ENCODE results near the gene TRIP13. TPM values are rescaled to one million over a fixed set of nuclear protein-coding genes. Genes with fewer than 3 reads are reported as not detected.
A peak's percentile ranks its signal among the peaks of the same experiment; 100 is the strongest.

Gene TRIP13
- total and polyA plus RNA-seq, 2 experiments from 2014 or later = 19.5 to 20.4 TPM

- in situ Hi-C loops (cut with MboI) = no loop called here
- H3K4me3 ChIP-seq = no peak overlapping the region
- H3K79me2 ChIP-seq (ENCODE audit: insufficient read depth) = no peaks in the 10 kb centered on the region
- H3K4me1 ChIP-seq (ENCODE audit: insufficient read depth) = no peaks in the 10 kb centered on the region
- H3F3A ChIP-seq (ENCODE audit: insufficient read depth) = no peaks in the 10 kb centered on the region
- H3K4me2 ChIP-seq (ENCODE audit: unreplicated experiment) = no peak overlapping the region
- H3K27ac ChIP-seq = no peak overlapping the region
- H3K9me2 ChIP-seq (ENCODE audit: insufficient read depth) = no peaks in the 10 kb centered on the region
- H4K20me1 ChIP-seq (ENCODE audit: insufficient read depth) = no peaks in the 10 kb centered on the region
- TF ChIP-seq EZH2phosphoT487 (IDR thresholded peaks at IDR 0.05; ENCODE audit: insufficient read depth, low read depth) = no peak
- no peak for TF ChIP-seq EZH2 (IDR thresholded peaks at IDR 0.05; ENCODE audit: insufficient read depth, poor library complexity, severe bottlenecking)
- no peaks in the 10 kb centered on the region for H3K9me3 ChIP-seq (ENCODE audit: low read depth)
- H2AFZ ChIP-seq = no peak overlapping the region
- H3K27me3 ChIP-seq (replicated peaks; ENCODE audit: insufficient read depth) = no peaks in the 10 kb centered on the region
- 83 to 84% methylated on average over 14 to 16 of the region's 16 CpGs for WGBS, 2 experiments (ENCODE audit: low coverage in 1 of 2, low lambda C conversion rate in 2 of 2, missing lambda C conversion rate in 2 of 2)
- H3K9ac ChIP-seq = no peak overlapping the region
- H3K36me3 ChIP-seq (ENCODE audit: low read depth) = no peaks in the 10 kb centered on the region
- no peak for DNase-seq
Measured at GRCh38 chr5:859798-860296, 32.8 kb upstream of the TRIP13 start.

DNA sequence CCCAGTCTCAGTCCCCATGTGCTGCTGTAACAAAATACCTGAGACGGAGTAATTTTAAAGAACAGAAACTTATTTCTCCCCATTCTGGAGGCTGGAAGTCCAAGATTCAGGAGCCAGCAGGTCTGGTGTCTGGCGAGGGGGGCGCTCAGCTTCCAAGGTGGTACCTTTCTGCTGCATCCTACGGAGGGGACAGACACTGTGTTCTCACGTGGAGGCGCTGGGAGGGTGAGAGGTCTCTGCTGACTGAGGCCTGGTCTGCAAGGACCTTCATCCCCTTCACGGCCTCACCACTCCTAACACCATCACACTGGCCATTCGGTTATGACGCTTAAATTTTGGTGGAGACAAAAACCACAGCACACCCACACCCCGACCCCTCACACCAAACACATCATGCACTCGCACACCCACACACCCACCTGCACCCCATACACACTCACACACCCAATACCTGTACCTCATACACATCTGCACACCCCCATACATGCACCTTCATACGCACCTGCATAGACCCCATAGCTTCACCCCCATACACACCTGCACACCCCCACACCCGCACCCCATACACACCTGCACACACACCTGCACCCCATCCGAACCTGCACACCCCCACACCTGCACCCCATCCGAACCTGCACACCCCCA lies 32.1 kb upstream of the TRIP13 start:
- DNase-seq = no peak
- no peaks in the 10 kb centered on the region for H4K20me1 ChIP-seq (ENCODE audit: insufficient read depth)
- in situ Hi-C loops (cut with MboI) = no loop called here
- H3K27me3 ChIP-seq (replicated peaks; ENCODE audit: insufficient read depth) = no peaks in the 10 kb centered on the region
- H3K4me3 ChIP-seq = no peak overlapping the region
- H3K27ac ChIP-seq = no peak overlapping the region
- no peak overlapping the region for H3K4me2 ChIP-seq (ENCODE audit: unreplicated experiment)
- no peaks in the 10 kb centered on the region for H3K9me3 ChIP-seq (ENCODE audit: low read depth)
- H2AFZ ChIP-seq = no peak overlapping the region
- no peak overlapping the region for H3K9ac ChIP-seq
- WGBS, 2 experiments (ENCODE audit: low coverage in 1 of 2, low lambda C conversion rate in 2 of 2, missing lambda C conversion rate in 2 of 2) = 84 to 86% methylated on average over 12 to 15 of the region's 15 CpGs
- TF ChIP-seq EZH2phosphoT487 (IDR thresholded peaks at IDR 0.05; ENCODE audit: insufficient read depth, low read depth) = no peak
- TF ChIP-seq EZH2 (IDR thresholded peaks at IDR 0.05; ENCODE audit: insufficient read depth, poor library complexity, severe bottlenecking) = no peak
- no peaks in the 10 kb centered on the region for H3F3A ChIP-seq (ENCODE audit: insufficient read depth)
- H3K36me3 ChIP-seq (ENCODE audit: low read depth) = no peaks in the 10 kb centered on the region
- no peaks in the 10 kb centered on the region for H3K9me2 ChIP-seq (ENCODE audit: insufficient read depth)
- no peaks in the 10 kb centered on the region for H3K4me1 ChIP-seq (ENCODE audit: insufficient read depth)
- no peaks in the 10 kb centered on the region for H3K79me2 ChIP-seq (ENCODE audit: insufficient read depth)

DNA sequence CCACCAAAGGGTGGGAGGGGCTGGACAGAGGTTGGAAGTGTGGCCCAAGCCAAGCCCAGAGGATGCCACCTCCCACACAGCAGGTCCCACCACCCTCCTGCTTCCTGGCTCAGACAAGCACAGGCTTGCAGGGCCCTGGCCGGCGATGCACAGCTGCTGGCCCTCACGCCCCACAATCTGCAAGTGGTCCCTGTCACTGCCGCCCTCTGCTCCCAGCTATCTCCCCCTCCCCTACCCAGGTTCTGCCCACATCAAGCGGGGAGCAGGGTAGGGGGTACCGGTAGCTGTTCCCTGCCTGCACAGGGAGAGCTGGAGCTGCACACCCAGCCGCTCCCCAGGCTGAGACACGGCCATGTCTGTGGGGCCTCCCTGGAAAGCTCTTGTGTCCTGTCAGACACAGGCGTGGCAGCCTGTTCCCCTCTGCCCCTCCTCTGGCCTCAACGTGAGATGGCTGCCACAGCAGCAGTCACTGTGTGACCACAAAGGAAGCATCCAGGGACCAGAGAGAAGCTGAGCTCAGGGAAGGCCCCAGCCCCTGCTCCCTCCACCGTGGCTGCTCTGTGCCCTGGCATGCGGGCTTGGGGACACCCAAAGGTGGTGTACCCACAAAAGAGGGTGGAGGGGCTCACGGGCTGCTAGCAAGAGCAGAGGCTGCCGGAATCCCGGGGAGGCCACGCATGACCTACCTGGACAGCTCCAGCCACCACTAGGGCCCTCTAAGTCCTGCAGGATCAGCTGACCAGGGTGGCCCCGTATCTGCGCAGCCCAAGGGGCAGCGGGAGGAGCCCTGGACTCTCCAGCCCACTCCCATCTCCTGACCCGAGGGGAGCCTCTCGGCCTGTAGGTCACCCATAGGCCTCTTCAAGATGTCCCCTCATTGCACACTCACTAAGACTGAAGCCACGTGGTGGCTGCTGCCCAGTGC lies 31.0 kb upstream of the TRIP13 start:
- no peaks in the 10 kb centered on the region for H3K4me1 ChIP-seq (ENCODE audit: insufficient read depth)
- H3K4me3 ChIP-seq = no peak overlapping the region
- H3F3A ChIP-seq (ENCODE audit: insufficient read depth) = no peaks in the 10 kb centered on the region
- H3K9me2 ChIP-seq (ENCODE audit: insufficient read depth) = no peaks in the 10 kb centered on the region
- H3K9ac ChIP-seq = no peak overlapping the region
- H2AFZ ChIP-seq = no peak overlapping the region
- in situ Hi-C loops (cut with MboI) = no loop called here
- H3K4me2 ChIP-seq (ENCODE audit: unreplicated experiment) = no peak overlapping the region
- H4K20me1 ChIP-seq (ENCODE audit: insufficient read depth) = no peaks in the 10 kb centered on the region
- H3K9me3 ChIP-seq (ENCODE audit: low read depth) = no peaks in the 10 kb centered on the region
- H3K27ac ChIP-seq = no peak overlapping the region
- no peak for TF ChIP-seq EZH2 (IDR thresholded peaks at IDR 0.05; ENCODE audit: insufficient read depth, poor library complexity, severe bottlenecking)
- no peak for TF ChIP-seq EZH2phosphoT487 (IDR thresholded peaks at IDR 0.05; ENCODE audit: insufficient read depth, low read depth)
- H3K79me2 ChIP-seq (ENCODE audit: insufficient read depth) = no peaks in the 10 kb centered on the region
- WGBS, 2 experiments (ENCODE audit: low coverage in 1 of 2, low lambda C conversion rate in 2 of 2, missing lambda C conversion rate in 2 of 2) = 82 to 83% methylated on average over 21 to 22 of the region's 22 CpGs
- DNase-seq = no peak
- no peaks in the 10 kb centered on the region for H3K27me3 ChIP-seq (replicated peaks; ENCODE audit: insufficient read depth)
- H3K36me3 ChIP-seq (ENCODE audit: low read depth) = no peaks in the 10 kb centered on the region

- H3K4me1 ChIP-seq (ENCODE audit: insufficient read depth) = no peaks in the 10 kb centered on the region
- H2AFZ ChIP-seq = no peak overlapping the region
- DNase-seq = peak; percentile 38
- no peaks in the 10 kb centered on the region for H3K27me3 ChIP-seq (replicated peaks; ENCODE audit: insufficient read depth)
- WGBS, 2 experiments (ENCODE audit: low coverage in 1 of 2, low lambda C conversion rate in 2 of 2, missing lambda C conversion rate in 2 of 2) = 82 to 83% methylated on average over 24 of the region's 25 CpGs
- no peaks in the 10 kb centered on the region for H3K9me2 ChIP-seq (ENCODE audit: insufficient read depth)
- no peak overlapping the region for H3K27ac ChIP-seq
- no peaks in the 10 kb centered on the region for H4K20me1 ChIP-seq (ENCODE audit: insufficient read depth)
- TF ChIP-seq EZH2phosphoT487 (IDR thresholded peaks at IDR 0.05; ENCODE audit: insufficient read depth, low read depth) (no peak), EZH2 (IDR thresholded peaks at IDR 0.05; ENCODE audit: insufficient read depth, poor library complexity, severe bottlenecking) (no peak)
- H3K79me2 ChIP-seq (ENCODE audit: insufficient read depth) = no peaks in the 10 kb centered on the region
- H3K36me3 ChIP-seq (ENCODE audit: low read depth) = 0 out of 2 replicates have a peak, but pooled peaks cover 2% of the 10 kb centered on the region
- H3K4me2 ChIP-seq (ENCODE audit: unreplicated experiment) = no peak overlapping the region
- no peak overlapping the region for H3K9ac ChIP-seq
- in situ Hi-C loops (cut with MboI) = no loop called here
- H3K4me3 ChIP-seq = no peak overlapping the region
- no peaks in the 10 kb centered on the region for H3K9me3 ChIP-seq (ENCODE audit: low read depth)
- H3F3A ChIP-seq (ENCODE audit: insufficient read depth) = no peaks in the 10 kb centered on the region
Measured at GRCh38 chr5:862367-863243, 30.1 kb upstream of the TRIP13 start.
